Kidney (tissue), 14 donors: ENCODE results near the gene MMP13. TPM values are rescaled to one million over a fixed set of nuclear protein-coding genes. Genes with fewer than 3 reads are reported as not detected.
A peak's percentile ranks its signal among the peaks of the same experiment; 100 is the strongest.

Experiments
- DNase-seq, 5 donors: peaks; one replicate each; pipeline ENCODE4 v3.0.0-alpha.2; 2013 to 2020
- FAIRE-seq: peaks from 2 replicates; lab custom pipeline; 2012; peaks lifted over from hg19 to GRCh38; lab: Jason Lieb, UNC
- H3K27ac ChIP-seq, 2 donors: one replicate each; pipeline ENCODE4 v1.7.0; 2013; ENCODE audit warnings: low read depth in 2 of 2, low read length in 2 of 2, inconsistent platforms in 1 of 2
- H3K27me3 ChIP-seq: one replicate; pipeline ENCODE4 v1.7.1; 2013; ENCODE audit warnings: low read length, inconsistent platforms; ENCODE audit not compliant: control insufficient read depth, insufficient read depth
- H3K36me3 ChIP-seq, 3 donors: one replicate each; pipeline versions ENCODE4 v1.7.0 to v1.7.1; 2013; ENCODE audit warnings: low read length in 3 of 3, control low read depth in 1 of 3, inconsistent platforms in 1 of 3; ENCODE audit not compliant: insufficient read depth in 3 of 3, control insufficient read depth in 2 of 3
- H3K4me1 ChIP-seq, 3 donors: one replicate each; pipeline versions ENCODE4 v1.7.0 to v1.7.1; 2013; ENCODE audit warnings: low read length in 3 of 3, inconsistent platforms in 1 of 3, low read depth in 1 of 3; ENCODE audit not compliant: control insufficient read depth in 2 of 3, insufficient read depth in 2 of 3
- H3K4me3 ChIP-seq, 3 donors: one replicate each; pipeline versions ENCODE4 v1.7.0 to v1.8.1; 2013; ENCODE audit warnings: low read length in 3 of 3, control low read depth in 1 of 3, inconsistent platforms in 1 of 3
- H3K9ac ChIP-seq, 3 donors: one replicate each; pipeline versions ENCODE4 v1.7.0 to v1.7.1; 2013; ENCODE audit warnings: low read length in 3 of 3, control low read depth in 1 of 3, inconsistent platforms in 1 of 3
- H3K9me3 ChIP-seq, 3 donors: one replicate each; pipeline versions ENCODE4 v1.7.0 to v1.7.1; 2013; ENCODE audit warnings: low read length in 3 of 3, control low read depth in 1 of 3, inconsistent platforms in 1 of 3; ENCODE audit not compliant: control insufficient read depth in 2 of 3, insufficient read depth in 1 of 3
- CTCF ChIP-seq: IDR thresholded peaks from 3 replicates; pipeline ENCODE4 v1.5.1; 2012; ENCODE audit warnings: mild to moderate bottlenecking, moderate library complexity, borderline replicate concordance; ENCODE audit not compliant: insufficient read depth; ENCODE audit errors: extremely low read depth
- intact Hi-C: fragments of 100-400 bp; cut with DNase I; formaldehyde crosslinking; loops from one replicate; pipeline ENCODE4 v1.11.1; 2022
- polyA plus RNA-seq: library from polyadenylated mRNA; stranded (reverse); fragments of 350-450 nt; fragmentation: Illumina TruSeq; extraction: RNeasy Lipid Tissue Mini Kit (QIAGEN cat#74804); gene quantifications from one replicate; pipeline ENCODE4 v1.2.3, GENCODE V29; 2014; ENCODE audit warnings: low read depth, low replicate concordance; ENCODE audit not compliant: insufficient read depth
- total RNA-seq: library from RNA; stranded (reverse); fragmentation: NEBNext Ultra II Directional; extraction: Animal tissue kit (Norgen Biotek cat#: 25700); gene quantifications from one replicate; pipeline ENCODE4 v1.2.1, GENCODE V29; 2021
- donor health status: control.
- donor health status: control.
- donor health status: control.
- donor health status: control.
- donor health status: control.
- donor health status: DM: yes; HTN: yes; CAD: no.
- donor health status: Normal renal cell carcinoma (clear cell type).

The MMP13 gene
- total and polyA plus RNA-seq, 2 donors from 2014 or later = not detected

GRCh38 chr11:102926961-102927623 is 28.4 kb downstream of the MMP13 start:
- TF ChIP-seq CTCF = no peak
- Histone ChIP-seq H3K36me3 (no peaks in the 10 kb centered on the region), H3K27me3 (no peaks in the 10 kb centered on the region), H3K4me1 (peaks cover 4 to 43% (median 22%) of the 10 kb centered on the region in 3 donors), H3K4me3 (no peak overlapping the region), H3K9ac (no peak overlapping the region), H3K9me3 (no peaks in the 10 kb centered on the region), H3K27ac (peak overlapping the region in 1 of 2 donors; percentile 67)
- DNase-seq = no peak
- FAIRE-seq = no peak
- intact Hi-C loops = no loop called here

- TF ChIP-seq CTCF = no peak
- Histone ChIP-seq H3K4me3 (no peak overlapping the region), H3K27ac (peak overlapping the region in 1 of 2 donors; percentile 51), H3K4me1 (peaks cover 4 to 40% (median 22%) of the 10 kb centered on the region in 3 donors), H3K9me3 (no peaks in the 10 kb centered on the region), H3K9ac (no peak overlapping the region), H3K36me3 (no peaks in the 10 kb centered on the region), H3K27me3 (no peaks in the 10 kb centered on the region)
- DNase-seq (no peak), FAIRE-seq (no peak)
- intact Hi-C loops = no loop called here
Observed at GRCh38 chr11:102926517-102926916, 29.0 kb downstream of the MMP13 start.

GRCh38 chr11:102925988-102926387 is 29.5 kb downstream of the MMP13 start:
- FAIRE-seq = no peak
- Histone ChIP-seq H3K9me3 (no peaks in the 10 kb centered on the region), H3K27me3 (no peaks in the 10 kb centered on the region), H3K27ac (peak overlapping the region in 1 of 2 donors; percentile 51), H3K4me3 (no peak overlapping the region), H3K4me1 (peaks cover 0 to 35% (median 20%) of the 10 kb centered on the region in 3 donors), H3K9ac (no peak overlapping the region), H3K36me3 (no peaks in the 10 kb centered on the region)
- DNase-seq = no peak
- no peak for TF ChIP-seq CTCF
- intact Hi-C loops = no loop called here
